CD8-positive, alpha-beta memory T cell (primary cell): ENCODE results near the gene L3MBTL1. TPM values are rescaled to one million over a fixed set of nuclear protein-coding genes. Genes with fewer than 3 reads are reported as not detected.
A peak's percentile ranks its signal among the peaks of the same experiment; 100 is the strongest.

Experiments used
- CTCF ChIA-PET: fragments of 350-600 bp; sonication (Branson Sonifier 250); formaldehyde crosslinking; loops from one replicate; lab custom pipeline; 2021; ENCODE audit warnings: antibody characterized with exemption; lab: Charles Lee
- POLR2A ChIA-PET: fragments of 350-600 bp; sonication (Branson Sonifier 250); formaldehyde crosslinking; loops from one replicate; lab custom pipeline; 2021; ENCODE audit warnings: antibody characterized with exemption; lab: Charles Lee
- DNase-seq, 5 donors: peaks; one replicate each; pipeline versions ENCODE4 v3.0.0 to v3.0.0-alpha.2; 2020 to 2022; ENCODE audit warnings: mixed read lengths in 1 of 5
- H3K27ac ChIP-seq: one replicate; pipeline ENCODE4 v1.7.0; 2013; ENCODE audit warnings: low read depth, mild to moderate bottlenecking, low read length, moderate library complexity
- H3K27me3 ChIP-seq: 2 replicates; pipeline ENCODE4 v1.7.0; 2013; ENCODE audit warnings: low read length, mild to moderate bottlenecking; ENCODE audit not compliant: insufficient read depth, poor library complexity, severe bottlenecking
- H3K36me3 ChIP-seq: 2 replicates; pipeline ENCODE4 v1.7.0; 2013; ENCODE audit warnings: mild to moderate bottlenecking, low read length, moderate library complexity; ENCODE audit not compliant: insufficient read depth
- H3K4me1 ChIP-seq: 2 replicates; pipeline ENCODE4 v1.7.0; 2013; ENCODE audit warnings: mild to moderate bottlenecking, low read length, moderate library complexity; ENCODE audit not compliant: insufficient read depth
- H3K4me3 ChIP-seq: 2 replicates; pipeline ENCODE4 v1.7.0; 2013; ENCODE audit warnings: mild to moderate bottlenecking, low read length
- H3K9me3 ChIP-seq: 2 replicates; pipeline ENCODE4 v1.7.0; 2013; ENCODE audit warnings: mild to moderate bottlenecking, low read length
- H3K27ac Mint-ChIP-seq, 8 donors: one replicate each; pipeline ENCODE4 v1.8.0; 2020 to 2021; ENCODE audit warnings: mixed read lengths in 8 of 8, mild to moderate bottlenecking in 6 of 8, inconsistent platforms in 3 of 8, moderate library complexity in 3 of 8
- H3K27me3 Mint-ChIP-seq, 2 donors: one replicate each; pipeline ENCODE4 v1.8.0; 2020 to 2021; ENCODE audit warnings: mixed read lengths in 2 of 2, mild to moderate bottlenecking in 1 of 2, moderate library complexity in 1 of 2
- H3K36me3 Mint-ChIP-seq, 3 donors: one replicate each; pipeline ENCODE4 v1.8.0; 2020 to 2021; ENCODE audit warnings: mixed read lengths in 3 of 3, inconsistent platforms in 1 of 3, mild to moderate bottlenecking in 1 of 3
- H3K4me1 Mint-ChIP-seq, 3 donors: one replicate each; pipeline ENCODE4 v1.8.0; 2020 to 2021; ENCODE audit warnings: mixed read lengths in 3 of 3, inconsistent platforms in 1 of 3, mild to moderate bottlenecking in 1 of 3
- H3K4me3 Mint-ChIP-seq, 7 donors: one replicate each; pipeline ENCODE4 v1.8.0; 2020 to 2021; ENCODE audit warnings: mixed read lengths in 7 of 7, mild to moderate bottlenecking in 6 of 7, moderate library complexity in 4 of 7, inconsistent platforms in 2 of 7
- H3K9me3 Mint-ChIP-seq, 5 donors: one replicate each; pipeline ENCODE4 v1.8.0; 2020 to 2022; ENCODE audit warnings: mixed read lengths in 5 of 5, mild to moderate bottlenecking in 3 of 5, moderate library complexity in 2 of 5, inconsistent platforms in 1 of 5
- polyA plus RNA-seq: library from polyadenylated mRNA; unstranded; fragments of 300-500 nt; fragmentation: Illumina TruSeq; gene quantifications from one replicate; pipeline ENCODE4 v1.2.3, GENCODE V29; 2021
- total RNA-seq, 2 experiments: library from RNA; stranded (reverse); gene quantifications; one replicate each; pipeline ENCODE4 v1.2.3, GENCODE V29; 2021

The L3MBTL1 gene
- total and polyA plus RNA-seq, 3 experiments from 2014 or later, result 1.8 to 5.2 (median 4.6) TPM

- Mint-ChIP-seq H3K27ac (peak overlapping the region in 2 of 8 donors; percentile 32 to 48), H3K27me3 (peaks cover 0 to 1% of the 10 kb centered on the region in 2 donors), H3K4me3 (no peak overlapping the region), H3K9me3 (no peaks in the 10 kb centered on the region), H3K36me3 (peaks cover 0 to 30% (median 0%) of the 10 kb centered on the region in 3 donors), H3K4me1 (no peaks in the 10 kb centered on the region)
- H3K36me3 ChIP-seq, result no peaks in the 10 kb centered on the region
- H3K9me3 ChIP-seq, result no peaks in the 10 kb centered on the region
- no peak overlapping the region for H3K4me3 ChIP-seq
- ChIA-PET POLR2A (no interaction called here), CTCF (interaction anchor here (0.9 to 1.5 kb wide), 11 partner anchors 8 to 224 kb away, joined by 3 to 5 read pairs (median 3); no protein-coding TSS in a partner anchor)
- H3K27me3 ChIP-seq, result no peaks in the 10 kb centered on the region
- no peak overlapping the region for H3K27ac ChIP-seq
- peak in 3 of 5 donors; percentile 20 to 61 (median 26) for DNase-seq
- H3K4me1 ChIP-seq, result no peaks in the 10 kb centered on the region
Observed at GRCh38 chr20:43537921-43538877, 30.7 kb downstream of the L3MBTL1 start.

GRCh38 chr20:43538878-43539700, 31.6 kb downstream of the L3MBTL1 start:
- peaks cover 0 to 3% of the 10 kb centered on the region in 2 donors for H3K27me3 Mint-ChIP-seq
- DNase-seq, result no peak
- H3K27ac Mint-ChIP-seq, result peak overlapping the region in 2 of 8 donors; percentile 48 to 93
- Histone ChIP-seq H3K36me3 (no peaks in the 10 kb centered on the region), H3K27me3 (no peaks in the 10 kb centered on the region), H3K4me3 (no peak overlapping the region), H3K4me1 (no peaks in the 10 kb centered on the region), H3K9me3 (no peaks in the 10 kb centered on the region), H3K27ac (no peak overlapping the region)
- H3K9me3 Mint-ChIP-seq, result no peaks in the 10 kb centered on the region
- peaks cover 0 to 30% (median 0%) of the 10 kb centered on the region in 3 donors for H3K36me3 Mint-ChIP-seq
- no peak overlapping the region for H3K4me3 Mint-ChIP-seq
- H3K4me1 Mint-ChIP-seq, result no peaks in the 10 kb centered on the region
- CTCF ChIA-PET, result interaction anchor here (0.9 to 1.5 kb wide), 8 partner anchors 10 to 223 kb away, joined by 3 to 5 read pairs (median 3); no protein-coding TSS in a partner anchor
- POLR2A ChIA-PET, result no interaction called here

DNA sequence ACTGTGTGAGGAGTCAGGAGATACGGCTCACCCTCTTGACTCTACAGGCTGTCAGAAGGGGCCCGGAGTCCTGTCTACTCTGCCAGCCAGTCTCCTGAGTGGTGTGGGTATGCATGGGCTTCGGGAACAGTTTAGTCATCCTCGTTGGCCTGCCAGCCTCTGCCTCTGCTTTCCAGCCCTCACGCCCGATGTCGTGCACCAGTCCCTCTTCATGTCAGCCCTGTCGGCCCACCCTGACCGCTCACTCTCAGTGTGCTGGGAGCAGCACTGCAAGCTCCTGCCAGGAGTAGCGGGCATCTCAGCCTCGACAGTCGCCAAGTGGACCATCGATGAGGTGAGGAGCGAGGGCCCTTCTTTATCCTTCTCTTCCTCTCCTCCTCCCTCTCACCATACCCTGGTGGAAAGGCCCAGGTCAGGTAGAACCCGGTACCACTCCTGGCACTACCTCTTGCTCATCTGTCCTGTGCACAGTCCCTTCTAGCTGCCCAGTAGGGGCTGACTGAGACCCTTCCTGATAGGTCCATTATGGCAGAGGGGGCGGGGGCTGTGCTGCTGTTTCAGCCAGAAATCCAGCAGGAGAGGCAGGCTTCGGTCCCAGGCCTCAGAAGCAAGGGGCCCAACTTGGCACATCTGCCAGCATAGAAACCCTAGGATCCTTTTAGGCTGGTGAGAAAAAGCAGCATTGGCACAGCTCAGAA, 32.6 kb downstream of the L3MBTL1 start:
- H3K4me1 ChIP-seq, result no peaks in the 10 kb centered on the region
- POLR2A ChIA-PET, result no interaction called here
- H3K36me3 ChIP-seq, result no peaks in the 10 kb centered on the region
- DNase-seq, result no peak
- no peaks in the 10 kb centered on the region for H3K27me3 ChIP-seq
- no peaks in the 10 kb centered on the region for H3K9me3 Mint-ChIP-seq
- CTCF ChIA-PET, result interaction anchor here (0.9 to 1.0 kb wide), 2 partner anchors 26 to 44 kb away, joined by 3 read pairs; no protein-coding TSS in a partner anchor
- no peaks in the 10 kb centered on the region for H3K9me3 ChIP-seq
- peaks cover 0 to 30% (median 0%) of the 10 kb centered on the region in 3 donors for H3K36me3 Mint-ChIP-seq
- H3K27ac Mint-ChIP-seq, result no peak overlapping the region
- H3K27me3 Mint-ChIP-seq, result peaks cover 0 to 4% of the 10 kb centered on the region in 2 donors
- H3K27ac ChIP-seq, result no peak overlapping the region
- no peak overlapping the region for H3K4me3 ChIP-seq
- no peaks in the 10 kb centered on the region for H3K4me1 Mint-ChIP-seq
- no peak overlapping the region for H3K4me3 Mint-ChIP-seq

DNA sequence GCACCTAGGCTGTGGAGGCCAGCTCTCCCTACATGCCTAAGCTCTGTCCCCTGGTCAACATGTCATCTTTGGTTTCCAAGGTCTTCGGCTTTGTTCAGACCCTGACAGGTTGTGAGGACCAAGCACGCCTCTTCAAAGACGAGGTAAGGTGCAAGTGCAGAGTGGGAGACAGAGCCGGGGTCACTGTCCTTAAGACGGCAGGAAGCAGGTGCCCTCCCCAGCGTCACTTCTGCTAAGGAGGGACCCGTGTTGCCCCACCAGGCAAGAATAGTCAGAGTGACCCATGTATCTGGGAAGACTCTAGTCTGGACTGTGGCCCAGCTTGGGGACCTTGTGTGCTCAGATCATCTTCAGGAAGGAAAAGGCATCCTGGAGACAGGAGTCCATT, 33.2 kb downstream of the L3MBTL1 start:
- CTCF ChIA-PET, result interaction anchor here (0.9 kb wide), 1 partner anchor 26 kb away, joined by 3 read pairs; no protein-coding TSS in a partner anchor
- Mint-ChIP-seq H3K36me3 (peaks cover 0 to 24% (median 0%) of the 10 kb centered on the region in 3 donors), H3K27ac (no peak overlapping the region), H3K4me1 (no peaks in the 10 kb centered on the region), H3K27me3 (peaks cover 0 to 4% of the 10 kb centered on the region in 2 donors), H3K4me3 (no peak overlapping the region), H3K9me3 (no peaks in the 10 kb centered on the region)
- no peak overlapping the region for H3K4me3 ChIP-seq
- POLR2A ChIA-PET, result no interaction called here
- DNase-seq, result no peak
- H3K27ac ChIP-seq, result no peak overlapping the region
- no peaks in the 10 kb centered on the region for H3K27me3 ChIP-seq
- H3K4me1 ChIP-seq, result no peaks in the 10 kb centered on the region
- no peaks in the 10 kb centered on the region for H3K9me3 ChIP-seq
- H3K36me3 ChIP-seq, result no peaks in the 10 kb centered on the region

DNA sequence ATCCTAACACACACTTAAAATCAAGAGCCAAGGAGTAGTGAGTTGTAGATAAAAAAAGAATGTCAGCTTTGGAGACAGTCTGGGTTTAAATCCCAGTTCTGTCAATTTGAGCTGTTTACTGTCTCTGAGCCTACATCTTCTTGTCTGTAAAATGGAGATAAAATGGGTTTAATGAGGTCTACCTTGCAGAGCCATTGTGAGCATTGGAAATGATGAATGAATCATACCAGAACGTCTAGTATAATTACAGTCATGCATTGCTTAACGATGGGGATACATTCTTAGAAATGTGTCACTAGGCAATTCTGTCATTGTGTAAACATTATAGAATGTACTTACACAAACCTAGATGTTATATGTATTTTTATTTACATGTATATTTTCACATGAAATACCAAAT, 33.7 kb downstream of the L3MBTL1 start:
- POLR2A ChIA-PET, result no interaction called here
- CTCF ChIA-PET, result no interaction called here
- H3K27me3 Mint-ChIP-seq, result peaks cover 0 to 4% of the 10 kb centered on the region in 2 donors

DNA sequence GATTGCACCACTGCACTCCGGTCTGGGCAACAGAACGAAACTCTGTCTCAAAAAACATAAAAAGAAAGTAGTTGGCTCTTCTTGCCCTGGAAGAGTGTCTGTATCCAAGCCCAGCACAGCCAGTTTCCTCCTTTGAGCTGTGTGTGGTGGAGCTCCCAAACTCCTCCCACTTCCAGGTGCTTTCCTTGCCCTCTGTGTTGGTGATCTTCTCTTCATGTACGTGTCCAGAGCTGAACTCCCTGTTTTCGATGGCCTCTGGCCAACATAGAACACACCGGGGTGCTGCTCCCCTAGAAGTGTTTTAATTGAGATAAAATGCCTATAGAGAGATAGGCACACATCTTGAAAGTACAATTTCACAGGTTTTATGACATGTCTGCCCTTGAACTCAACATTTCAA, 34.7 kb downstream of the L3MBTL1 start:
- ChIA-PET POLR2A (no interaction called here), CTCF (no interaction called here)
- no peaks in the 10 kb centered on the region for H3K27me3 ChIP-seq
- no peaks in the 10 kb centered on the region for H3K4me1 ChIP-seq
- Mint-ChIP-seq H3K4me1 (no peaks in the 10 kb centered on the region), H3K27ac (no peak overlapping the region), H3K4me3 (no peak overlapping the region), H3K27me3 (peaks cover 0 to 4% of the 10 kb centered on the region in 2 donors), H3K9me3 (no peaks in the 10 kb centered on the region), H3K36me3 (peaks cover 0 to 19% (median 0%) of the 10 kb centered on the region in 3 donors)
- no peaks in the 10 kb centered on the region for H3K36me3 ChIP-seq
- H3K27ac ChIP-seq, result no peak overlapping the region
- H3K4me3 ChIP-seq, result no peak overlapping the region
- DNase-seq, result no peak
- H3K9me3 ChIP-seq, result no peaks in the 10 kb centered on the region

More for the DNA sequence above, 33.7 kb downstream of the L3MBTL1 start:
- H3K27ac ChIP-seq, result no peak overlapping the region
- H3K36me3 Mint-ChIP-seq, result peaks cover 0 to 22% (median 0%) of the 10 kb centered on the region in 3 donors
- H3K4me3 ChIP-seq, result no peak overlapping the region
- DNase-seq, result no peak
- no peak overlapping the region for H3K27ac Mint-ChIP-seq
- no peaks in the 10 kb centered on the region for H3K36me3 ChIP-seq
- no peaks in the 10 kb centered on the region for H3K9me3 Mint-ChIP-seq
- H3K4me1 ChIP-seq, result no peaks in the 10 kb centered on the region
- H3K27me3 ChIP-seq, result no peaks in the 10 kb centered on the region
- H3K9me3 ChIP-seq, result no peaks in the 10 kb centered on the region
- no peaks in the 10 kb centered on the region for H3K4me1 Mint-ChIP-seq
- H3K4me3 Mint-ChIP-seq, result no peak overlapping the region

GRCh38 chr20:43542674-43543073, 35.2 kb downstream of the L3MBTL1 start:
- H3K36me3 ChIP-seq, result no peaks in the 10 kb centered on the region
- Mint-ChIP-seq H3K36me3 (peaks cover 3 to 21% (median 4%) of the 10 kb centered on the region in 3 donors), H3K9me3 (peaks cover 0 to 2% (median 0%) of the 10 kb centered on the region in 5 donors), H3K4me3 (no peak overlapping the region), H3K27ac (no peak overlapping the region), H3K27me3 (peaks cover 0 to 5% of the 10 kb centered on the region in 2 donors), H3K4me1 (no peaks in the 10 kb centered on the region)
- no peaks in the 10 kb centered on the region for H3K9me3 ChIP-seq
- ChIA-PET CTCF (no interaction called here), POLR2A (no interaction called here)
- no peak overlapping the region for H3K4me3 ChIP-seq
- DNase-seq, result no peak
- no peaks in the 10 kb centered on the region for H3K4me1 ChIP-seq
- no peak overlapping the region for H3K27ac ChIP-seq
- no peaks in the 10 kb centered on the region for H3K27me3 ChIP-seq
